Mesangial cell (primary cell): Measurements from ENCODE around the gene ACKR2. TPM values are rescaled to one million over a fixed set of nuclear protein-coding genes. Genes with fewer than 3 reads are reported as not detected.

Experiments used
- total RNA-seq: library from RNA; depleted of rRNA; stranded (reverse); fragments of >200 nt; gene quantifications from 2 replicates; pipeline ENCODE4 v1.2.3, GENCODE V29; 2015

Gene ACKR2
- total RNA-seq, result 0.89 TPM in 1 of 2 replicates, not detected in the other

GRCh38 chr3:42809202-42809601 lies at the start of gene ACKR2:
Gene ACKR2, plus strand, starts transcription at chr3:42809445. Its CDS starts 55,058 bp downstream, at chr3:42864503.

GRCh38 chr3:42772670-42773408 lies 36.4 kb upstream of the ACKR2 start, which contains the start of gene CCDC13:
Gene CCDC13, minus strand, starts transcription at chr3:42773253. Its CDS starts 14,908 bp downstream, at chr3:42758345.

GRCh38 chr3:42804106-42804830 lies 5.0 kb upstream of the ACKR2 start, which contains the start of gene HIGD1A:
Gene HIGD1A, minus strand, starts transcription at chr3:42804490. Its CDS starts 10,237 bp downstream, at chr3:42794253.

GRCh38 chr3:42875325-42876151 lies 66.3 kb downstream of the ACKR2 start, which contains the start of gene CYP8B1:
Gene CYP8B1, minus strand, starts transcription at chr3:42875879. Its CDS starts 63 bp downstream, at chr3:42875816.

GRCh38 chr3:42906070-42906847 lies 97.0 kb downstream of the ACKR2 start, which contains the start of gene ZNF662:
Gene ZNF662, plus strand, starts transcription at chr3:42906142. Its CDS starts 1,973 bp downstream, at chr3:42908115.

Other genes starting within 250 kb of the ACKR2 start
- 40.7 and 50.2 TPM in 2 replicates for gene SEC22C, start 227.5 kb upstream of the ACKR2 start, total RNA-seq
- gene SS18L2, start 218.6 kb upstream of the ACKR2 start, total RNA-seq, result 12.3 and 22.0 TPM in 2 replicates
- gene NKTR, start 208.8 kb upstream of the ACKR2 start, total RNA-seq, result 9.6 and 13.3 TPM in 2 replicates
- 9.5 and 19.5 TPM in 2 replicates for gene ZBTB47, start 155.7 kb upstream of the ACKR2 start, total RNA-seq
- gene KLHL40, start 123.9 kb upstream of the ACKR2 start, total RNA-seq, result not detected in 2 replicates
- not detected in 2 replicates for gene HHATL, start 106.6 kb upstream of the ACKR2 start, total RNA-seq
- 0.25 and 0.33 TPM in 2 replicates for gene CCDC13, start 36.2 kb upstream of the ACKR2 start, total RNA-seq
- gene HIGD1A, start 5.0 kb upstream of the ACKR2 start, total RNA-seq, result 54.5 and 103 TPM in 2 replicates
- not detected in 2 replicates for gene CYP8B1, start 66.4 kb downstream of the ACKR2 start, total RNA-seq
- 1.1 and 1.8 TPM in 2 replicates for gene ZNF662, start 96.7 kb downstream of the ACKR2 start, total RNA-seq
- 0.33 and 0.51 TPM in 2 replicates for gene GASK1A, start 169.9 kb downstream of the ACKR2 start, total RNA-seq